ENCODE data around the gene HOXC5. TPM values are rescaled to one million over a fixed set of nuclear protein-coding genes. Genes with fewer than 3 reads are reported as not detected.
"Not testable (repeated sequence)": the region's sequence is repeated elsewhere in the genome, so short reads cannot be mapped to it uniquely, and the experiment has no call there.

HOXC5 gene
- total RNA-seq, 4 donors from 2014 or later = 0.36 to 1.4 TPM; not detected in 2

GRCh38 chr12:54081053-54081514 lies 48.2 kb downstream of the HOXC5 start:
- H3K9me3 ChIP-seq; H3K4me1 ChIP-seq; H3K27me3 ChIP-seq; in situ Hi-C loops (cut with MboI; ENCODE audit: low sequenced_read_pairs in 4 of 4); DNase-seq; ATAC-seq; intact Hi-C loops (cut with DNase I; ENCODE audit: low total_unique reads); H3K36me3 ChIP-seq: not testable (repeated sequence)
- peak overlapping the region in 1 of 4 donors; percentile 30 for H3K27ac ChIP-seq
- peak overlapping the region in 1 of 4 donors; percentile 29 for H3K4me3 ChIP-seq

- intact Hi-C loops (cut with DNase I; ENCODE audit: low total_unique reads); H3K27me3 ChIP-seq; H3K36me3 ChIP-seq; DNase-seq; in situ Hi-C loops (cut with MboI; ENCODE audit: low sequenced_read_pairs in 4 of 4); H3K4me1 ChIP-seq; ATAC-seq; H3K9me3 ChIP-seq: not testable (repeated sequence)
- Histone ChIP-seq H3K27ac (peak overlapping the region in 3 of 4 donors; percentile 14 to 59 (median 35)), H3K4me3 (peak overlapping the region in 2 of 4 donors; percentile 21 to 29)
Observed at GRCh38 chr12:54081581-54082396, 48.9 kb downstream of the HOXC5 start.

- peak in 1 of 2 donors; percentile 22 for DNase-seq
- Histone ChIP-seq H3K4me3 (peak overlapping the region in 2 of 4 donors; percentile 24 to 29), H3K27me3 (no peaks in the 10 kb centered on the region), H3K36me3 (no peaks in the 10 kb centered on the region), H3K4me1 (no peaks in the 10 kb centered on the region), H3K9me3 (no peaks in the 10 kb centered on the region), H3K27ac (peak overlapping the region in 3 of 4 donors; percentile 13 to 59 (median 14))
- in situ Hi-C loops (cut with MboI; ENCODE audit: low sequenced_read_pairs in 4 of 4) (no loop called here), intact Hi-C loops (cut with DNase I; ENCODE audit: low total_unique reads) (no loop called here)
- TF ChIP-seq POLR2A (IDR thresholded peaks at IDR 0.05) (no peak), CTCF (IDR thresholded peaks at IDR 0.05 in 4 of 5, conservative IDR thresholded peaks at IDR 0.05 in 1 of 5) (no peak)
- no peak for ATAC-seq
Observed at GRCh38 chr12:54082397-54082892, 49.6 kb downstream of the HOXC5 start.

MicroRNAs within 50 kb of the gene (microRNA counts, 767-probe panel; counts per million panel counts)
- microRNA hsa-miR-196a-5p = 9,848 to 10,087 counts per million in 2 donors
- microRNA hsa-miR-615-3p = 356 to 448 counts per million in 2 donors
- microRNA hsa-miR-615-5p = 356 to 448 counts per million in 2 donors

Small RNA genes within 50 kb of the gene (microRNA-seq; reads per million reads assigned to microRNA genes)
- gene MIR196A2 (ENCODE audit: borderline replicate concordance in 2 of 2) (2,630 to 3,757 reads per million in 2 donors), gene MIR615 (ENCODE audit: borderline replicate concordance in 2 of 2) (262 to 277 reads per million in 2 donors)

Other genes with a start within 250 kb of the HOXC5 start
- under 1 TPM in 2 of 4 donors, not detected in 2; 0.10 to 0.33 TPM for gene HOXC13, start 94.2 kb upstream of the HOXC5 start, total RNA-seq
- gene HOXC12, start 78.1 kb upstream of the HOXC5 start, total RNA-seq = not detected
- gene HOXC11, start 59.9 kb upstream of the HOXC5 start, total RNA-seq = 1 to 10 TPM in 1 of 4 donors, under 1 TPM in 3; 0.24 to 1.1 (median 0.44) TPM
- under 1 TPM in 3 of 4 donors, not detected in 1; 0.35 to 0.83 (median 0.56) TPM for gene HOTAIR, start 58.1 kb upstream of the HOXC5 start, total RNA-seq
- gene HOXC10, start 47.9 kb upstream of the HOXC5 start, total RNA-seq = 10 to 100 TPM; 23.9 to 48.3 (median 40.3) TPM
- gene HOXC9, start 32.9 kb upstream of the HOXC5 start, total RNA-seq = 10 to 100 TPM; 13.6 to 37.7 (median 26.3) TPM
- 1 to 10 TPM; 3.3 to 4.9 (median 3.8) TPM for gene HOXC8, start 24.1 kb upstream of the HOXC5 start, total RNA-seq
- gene HOXC6, start 4.6 kb upstream of the HOXC5 start, total RNA-seq = 1 to 10 TPM; 1.0 to 4.7 (median 3.8) TPM
- gene HOXC4, start 20.8 kb downstream of the HOXC5 start, total RNA-seq = 1 to 10 TPM in 1 of 4 donors, under 1 TPM in 3; 0.51 to 2.0 (median 0.71) TPM
- 10 to 100 TPM; 25.3 to 51.8 (median 35.4) TPM for gene SMUG1, start 155.9 kb downstream of the HOXC5 start, total RNA-seq
- gene CBX5, start 247.1 kb downstream of the HOXC5 start, total RNA-seq = 1 to 10 TPM; 7.9 to 8.9 (median 8.1) TPM
- gene HNRNPA1, start 247.7 kb downstream of the HOXC5 start, total RNA-seq = 100 to 1,000 TPM; 146 to 412 (median 186) TPM